Hepatocyte (in vitro differentiated cells): ENCODE measurements around the gene STXBP4.

ENCODE experiments used
- CTCF ChIP-seq: fragments of 200-600 bp; sonication (generic); IDR thresholded peaks from 2 replicates; pipeline ENCODE4 v1.5.1; 2016; ENCODE audit warnings: antibody characterized with exemption, mild to moderate bottlenecking; ENCODE audit not compliant: poor library complexity
- EZH2 ChIP-seq: fragments of 200-600 bp; sonication (generic); IDR thresholded peaks from 2 replicates; pipeline ENCODE4 v1.6.1; 2016; ENCODE audit warnings: antibody characterized with exemption, mild to moderate bottlenecking, borderline replicate concordance
- EZH2phosphoT487 ChIP-seq: fragments of 200-600 bp; sonication (generic); IDR thresholded peaks from one replicate; pipeline ENCODE4 v1.6.1; 2018; ENCODE audit warnings: antibody characterized with exemption, mild to moderate bottlenecking, low read depth, moderate library complexity; ENCODE audit not compliant: unreplicated experiment, severe bottlenecking

GRCh38 chr17:55202896-55203295, 234.3 kb downstream of the STXBP4 start:
- TF ChIP-seq CTCF: no peak
- no peak for TF ChIP-seq EZH2
- TF ChIP-seq EZH2phosphoT487: no peak
